ENCODE results near the gene THBS1.

THBS1 gene

DNA sequence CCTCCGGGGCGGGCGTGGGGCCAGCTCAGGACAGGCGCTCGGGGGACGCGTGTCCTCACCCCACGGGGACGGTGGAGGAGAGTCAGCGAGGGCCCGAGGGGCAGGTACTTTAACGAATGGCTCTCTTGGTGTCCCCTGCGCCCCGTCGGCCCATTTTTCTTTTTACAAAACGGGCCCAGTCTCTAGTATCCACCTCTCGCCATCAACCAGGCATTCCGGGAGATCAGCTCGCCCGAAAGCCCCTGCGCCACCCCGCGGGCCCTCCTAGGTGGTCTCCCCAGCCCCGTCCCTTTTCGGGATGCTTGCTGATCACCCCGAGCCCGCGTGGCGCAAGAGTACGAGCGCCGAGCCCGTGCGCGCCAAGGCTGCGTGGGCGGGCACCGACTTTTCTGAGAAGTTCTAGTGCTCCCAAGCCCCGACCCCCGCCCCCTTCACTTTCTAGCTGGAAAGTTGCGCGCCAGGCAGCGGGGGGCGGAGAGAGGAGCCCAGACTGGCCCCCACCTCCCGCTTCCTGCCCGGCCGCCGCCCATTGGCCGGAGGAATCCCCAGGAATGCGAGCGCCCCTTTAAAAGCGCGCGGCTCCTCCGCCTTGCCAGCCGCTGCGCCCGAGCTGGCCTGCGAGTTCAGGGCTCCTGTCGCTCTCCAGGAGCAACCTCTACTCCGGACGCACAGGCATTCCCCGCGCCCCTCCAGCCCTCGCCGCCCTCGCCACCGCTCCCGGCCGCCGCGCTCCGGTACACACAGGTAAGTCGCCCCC is at the start of gene THBS1:
THBS1 (plus strand) TSS at position 595 of the 757 bp plus-strand sequence. CDS start 779 bp downstream, outside the sequence.
- peak; percentile 52 to 67 for DNase-seq

DNA sequence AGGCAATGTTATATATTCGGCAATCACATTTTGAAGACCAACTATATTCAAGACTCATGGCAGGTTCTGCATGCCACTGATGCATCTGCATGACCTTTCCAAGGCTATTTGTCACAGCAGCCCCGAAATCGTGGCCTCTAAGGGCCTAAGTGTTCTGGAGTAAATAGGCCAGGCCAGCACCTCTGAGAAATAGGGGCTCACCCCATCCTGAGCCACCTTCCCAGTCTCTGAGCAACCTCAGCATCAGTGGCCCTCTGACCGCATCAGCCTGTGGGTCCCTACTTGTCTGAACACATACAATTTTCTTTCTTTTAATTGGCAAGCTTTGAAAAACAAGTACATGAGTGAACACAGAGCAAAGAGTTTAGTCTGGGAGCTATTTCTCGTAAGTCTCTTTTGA is 45.9 kb upstream of the THBS1 start:
- DNase-seq = no peak

DNA sequence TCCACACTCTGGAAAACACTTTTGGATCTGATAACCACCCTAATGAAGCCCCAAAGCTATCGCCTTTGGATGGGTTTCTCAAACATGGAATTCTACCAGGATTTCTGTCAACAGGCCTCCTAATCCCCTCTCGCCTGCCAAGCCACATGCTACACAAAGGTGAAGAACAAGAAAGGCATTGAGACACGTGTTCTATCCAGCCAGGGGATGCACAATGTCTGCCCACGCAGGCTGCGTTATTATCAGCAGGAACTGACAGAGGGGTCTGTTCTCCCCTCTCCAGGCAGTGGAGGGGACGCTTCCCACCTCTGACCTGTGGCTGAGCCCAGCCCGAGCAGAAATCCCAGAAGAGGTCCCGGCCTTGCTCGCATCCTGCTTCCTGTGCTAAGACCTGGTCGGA is 45.4 kb upstream of the THBS1 start:
- DNase-seq = no peak

DNA sequence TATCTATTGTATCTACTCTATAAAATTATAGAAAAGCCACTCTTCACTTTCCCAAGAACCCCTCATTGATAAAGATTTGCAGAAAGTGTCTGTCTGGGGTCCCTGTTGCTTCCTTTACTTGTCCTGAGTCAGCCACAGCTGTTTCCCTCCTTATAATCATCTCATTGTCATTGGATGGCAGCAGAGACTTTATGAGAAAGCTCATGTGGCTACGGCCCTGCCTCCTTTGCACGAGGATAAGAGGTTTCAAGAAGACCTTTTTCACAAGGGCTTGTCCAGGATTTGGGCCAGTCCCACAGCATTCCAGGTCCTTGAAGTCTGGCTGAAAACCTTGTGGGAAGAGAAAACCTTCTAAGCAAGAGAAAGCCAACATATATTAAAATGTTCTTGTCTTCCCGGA is 41.9 kb upstream of the THBS1 start:
- no peak for DNase-seq

DNA sequence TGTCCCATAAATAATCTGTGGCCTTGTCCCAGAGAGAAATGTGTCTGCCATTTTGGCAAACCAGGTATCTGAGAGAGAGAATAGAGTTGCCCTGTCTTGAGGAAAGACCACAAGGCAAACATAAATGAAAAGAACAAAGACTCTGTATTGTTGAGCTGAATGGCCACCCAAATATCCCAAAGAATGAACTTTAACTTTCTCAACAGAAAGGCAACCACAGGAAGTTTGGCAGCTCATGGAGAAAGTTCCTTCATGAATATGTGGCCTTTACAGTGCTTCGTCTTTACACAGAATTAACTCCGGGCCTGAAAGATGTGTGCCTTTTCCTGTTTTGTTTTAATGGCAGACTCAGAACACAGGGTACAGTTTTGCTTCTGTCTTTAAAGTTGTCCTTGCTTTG is 41.4 kb upstream of the THBS1 start:
- DNase-seq = no peak

DNA sequence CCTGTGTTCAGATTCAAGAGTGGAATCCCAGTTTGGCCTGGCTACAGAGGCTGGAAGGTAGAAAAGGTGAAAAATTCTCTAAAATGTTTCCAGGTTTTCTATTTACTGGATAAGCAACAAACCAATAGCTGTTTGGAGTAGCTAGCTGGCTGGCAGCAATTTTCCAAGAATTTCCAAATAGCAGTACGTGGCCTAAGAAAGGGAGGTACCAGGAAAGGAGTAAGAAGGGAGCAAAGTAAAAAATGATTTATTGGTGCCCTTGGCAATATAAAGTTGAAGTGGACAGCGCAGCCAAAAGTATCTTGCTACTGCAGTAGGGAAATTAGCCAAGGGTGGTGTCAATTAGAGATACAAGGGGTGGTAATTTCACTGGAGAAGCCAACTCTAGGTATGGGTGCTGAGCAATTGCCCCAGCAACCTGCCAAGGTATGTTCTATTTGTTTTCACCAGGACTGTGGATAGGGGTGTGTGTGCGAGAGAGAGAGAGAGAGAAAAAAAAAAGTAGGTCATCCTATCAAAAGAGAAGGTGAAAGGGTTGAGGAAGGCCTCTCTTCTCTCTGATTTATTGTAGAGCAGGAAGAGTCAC is 40.8 kb upstream of the THBS1 start:
- DNase-seq = no peak

DNA sequence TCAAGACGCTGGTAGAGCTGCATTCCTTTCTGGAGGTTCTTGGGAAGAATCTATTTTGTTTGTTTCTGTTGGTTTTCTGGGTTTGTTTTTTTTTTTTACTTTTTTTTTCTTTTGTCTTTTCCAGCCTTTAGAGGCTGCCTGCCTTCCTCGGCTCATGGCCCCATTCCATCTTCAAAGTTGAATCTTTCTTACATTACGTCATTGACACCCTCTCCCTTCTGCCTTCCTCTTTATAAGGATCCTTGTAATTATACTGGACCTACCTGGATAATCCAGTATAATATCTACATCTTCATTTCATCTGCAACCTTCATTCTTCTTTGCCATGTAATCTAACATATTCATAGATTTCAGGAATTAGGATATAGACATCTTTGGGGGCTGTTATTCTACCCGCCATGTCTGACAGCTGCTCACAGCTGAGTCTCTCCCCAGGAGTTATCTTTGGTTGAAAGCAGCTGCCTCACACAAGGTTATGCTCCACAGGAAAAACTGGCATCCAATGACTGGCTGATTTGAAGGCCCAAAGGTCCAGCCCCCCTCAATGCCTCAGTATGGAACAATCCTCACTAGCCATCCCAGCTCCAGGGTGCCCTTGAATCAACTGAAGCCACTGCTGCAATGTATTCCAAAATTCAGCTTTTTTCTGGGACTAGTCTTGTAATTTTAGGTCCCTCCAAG is 38.4 kb upstream of the THBS1 start:
- no peak for DNase-seq

DNA sequence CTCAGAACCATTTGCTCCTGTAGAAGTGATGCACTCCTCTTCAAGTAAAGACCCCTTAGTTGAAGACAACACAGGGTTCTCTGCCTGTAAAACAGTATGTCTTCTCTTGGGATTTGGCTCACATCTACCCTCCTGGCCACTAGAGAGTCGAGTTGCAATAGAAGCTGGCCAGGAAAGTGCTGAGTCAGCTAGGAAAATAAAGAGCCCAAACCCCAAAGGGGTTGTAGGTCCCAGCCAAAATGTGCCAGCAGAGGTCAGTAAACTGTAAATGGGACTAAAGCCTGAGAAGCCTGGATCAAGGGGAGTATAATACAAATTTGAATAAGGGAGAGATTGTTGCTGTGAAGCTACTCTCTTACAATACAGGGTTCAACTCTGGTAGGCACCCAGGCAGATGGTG is 37.2 kb upstream of the THBS1 start:
- DNase-seq = no peak

DNA sequence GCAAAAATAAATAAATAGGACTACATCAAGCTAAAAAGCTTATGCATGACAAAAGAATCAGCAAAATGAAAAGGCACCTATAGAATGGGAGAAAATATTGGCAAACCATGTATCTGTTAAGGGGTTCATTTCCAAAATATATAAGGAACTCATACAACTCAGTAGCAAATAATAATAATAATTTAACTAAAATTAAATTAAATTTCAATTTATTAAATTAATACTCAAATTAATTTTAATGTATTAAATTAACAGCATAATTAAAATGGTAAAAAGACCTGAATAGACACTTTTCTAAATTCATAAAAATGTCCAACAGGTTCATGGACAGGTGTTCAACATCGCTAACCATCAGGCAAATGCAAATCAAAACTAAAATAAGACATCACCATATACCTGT is 34.0 kb upstream of the THBS1 start:
- DNase-seq = no peak

DNA sequence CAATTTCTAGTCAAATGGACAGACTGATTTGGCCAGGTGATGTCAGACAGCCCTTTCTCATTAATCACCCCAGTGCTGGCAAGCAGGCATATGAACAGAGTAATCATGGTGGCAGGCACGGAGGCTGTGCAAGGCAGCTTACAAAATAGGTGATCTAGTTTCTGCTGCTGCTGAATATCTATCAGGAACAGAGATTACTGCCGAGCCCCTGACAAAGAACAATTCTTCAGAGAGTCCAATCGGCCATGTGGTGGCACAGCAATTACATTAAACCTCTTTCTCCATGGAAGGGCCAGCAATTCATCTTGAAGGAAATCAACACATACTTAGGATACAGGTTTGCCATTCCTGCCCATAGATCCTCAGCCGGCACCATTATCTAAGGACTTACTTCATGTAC is 32.3 kb upstream of the THBS1 start:
- no peak for DNase-seq

DNA sequence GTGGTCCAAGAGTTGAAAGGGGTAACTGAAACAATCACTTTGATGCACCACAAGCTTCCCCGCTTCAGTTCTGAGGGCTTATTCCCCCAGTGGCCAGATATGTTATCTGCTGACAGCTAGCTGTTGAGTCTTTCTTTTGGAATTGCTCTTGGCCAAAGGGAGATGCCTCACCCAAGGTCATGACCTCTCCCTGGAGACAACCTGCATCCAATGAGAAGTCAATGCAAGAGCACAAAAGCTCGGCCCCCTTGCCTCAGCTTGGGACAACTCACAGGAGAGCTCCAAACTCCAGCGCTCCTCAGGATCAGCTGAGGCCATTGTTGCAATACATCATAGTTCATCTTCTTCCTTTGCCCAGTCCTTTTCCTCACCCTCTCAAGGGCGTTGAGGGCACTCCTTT is 31.0 kb upstream of the THBS1 start:
- no peak for DNase-seq

DNA sequence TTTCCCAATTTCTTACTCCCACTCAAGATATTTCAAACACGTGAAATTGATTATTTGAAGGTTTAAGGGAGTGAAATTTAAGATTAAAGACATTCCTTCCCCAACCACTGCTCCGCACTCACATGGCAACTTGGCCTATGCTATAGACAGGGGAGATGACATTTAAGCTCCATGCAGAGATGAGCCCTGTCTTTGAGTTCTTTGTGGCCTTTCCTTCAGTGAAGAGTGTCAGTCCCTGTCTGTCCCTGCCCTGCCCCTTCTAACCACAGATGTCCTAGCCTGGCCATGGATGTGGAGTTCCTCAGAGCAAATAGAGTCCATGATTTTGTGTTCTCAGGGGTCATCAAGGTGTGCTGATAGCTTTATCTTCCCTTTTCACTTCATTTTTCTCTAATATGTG is 29.4 kb upstream of the THBS1 start:
- no peak for DNase-seq

DNA sequence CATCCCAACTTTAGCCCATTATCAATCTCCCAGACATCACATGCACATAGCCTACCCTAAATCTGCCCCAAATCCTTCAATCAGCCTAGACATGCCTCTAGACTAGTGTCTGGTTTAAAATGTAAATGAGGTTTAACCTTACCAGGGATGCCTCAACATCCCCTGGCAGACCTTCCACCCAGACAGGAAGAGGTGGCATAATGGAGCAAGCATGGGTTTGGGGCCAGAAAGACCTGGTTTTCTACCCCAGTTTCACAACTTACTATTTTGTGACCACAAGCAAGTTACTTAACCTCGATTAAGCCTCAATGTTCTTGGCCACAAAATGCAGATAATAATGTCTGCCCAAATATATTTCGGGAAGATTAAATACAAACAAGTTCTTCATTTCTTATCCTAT is 28.3 kb upstream of the THBS1 start:
- DNase-seq = no peak

DNA sequence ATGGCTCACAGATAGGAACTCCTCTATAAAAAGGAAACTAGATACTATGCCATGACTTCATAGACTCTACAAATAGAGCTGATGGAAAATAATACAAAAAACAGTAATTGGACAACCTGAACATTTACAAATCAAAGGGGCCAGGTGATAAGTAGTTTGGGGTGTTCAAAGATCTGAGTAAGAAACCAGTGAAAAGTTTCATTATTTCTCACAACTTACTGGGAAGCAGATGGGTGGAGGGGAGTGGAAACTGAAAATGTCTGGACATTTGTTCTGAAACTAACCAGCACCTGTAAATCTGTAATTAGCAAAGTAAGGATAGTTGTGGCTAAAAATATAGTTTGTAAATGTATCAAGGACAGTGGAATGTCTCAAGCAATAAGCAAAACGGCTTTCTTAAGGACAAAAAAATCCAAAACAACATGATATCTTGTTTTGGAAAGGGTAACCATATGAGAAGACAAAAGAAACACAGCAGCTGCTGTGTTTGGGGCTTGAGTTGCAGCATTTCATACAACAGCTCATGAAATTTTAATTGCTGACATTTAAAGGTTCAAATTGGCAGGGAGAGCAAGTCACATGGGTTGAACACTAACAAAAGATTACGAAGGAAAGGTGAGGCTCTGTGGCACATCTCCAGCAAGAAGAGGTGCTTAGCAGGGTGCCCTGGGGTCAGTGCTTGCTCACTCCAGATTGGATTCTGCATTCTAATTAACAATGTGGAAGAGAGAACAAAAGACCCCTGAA is 26.8 kb upstream of the THBS1 start:
- no peak for DNase-seq

DNA sequence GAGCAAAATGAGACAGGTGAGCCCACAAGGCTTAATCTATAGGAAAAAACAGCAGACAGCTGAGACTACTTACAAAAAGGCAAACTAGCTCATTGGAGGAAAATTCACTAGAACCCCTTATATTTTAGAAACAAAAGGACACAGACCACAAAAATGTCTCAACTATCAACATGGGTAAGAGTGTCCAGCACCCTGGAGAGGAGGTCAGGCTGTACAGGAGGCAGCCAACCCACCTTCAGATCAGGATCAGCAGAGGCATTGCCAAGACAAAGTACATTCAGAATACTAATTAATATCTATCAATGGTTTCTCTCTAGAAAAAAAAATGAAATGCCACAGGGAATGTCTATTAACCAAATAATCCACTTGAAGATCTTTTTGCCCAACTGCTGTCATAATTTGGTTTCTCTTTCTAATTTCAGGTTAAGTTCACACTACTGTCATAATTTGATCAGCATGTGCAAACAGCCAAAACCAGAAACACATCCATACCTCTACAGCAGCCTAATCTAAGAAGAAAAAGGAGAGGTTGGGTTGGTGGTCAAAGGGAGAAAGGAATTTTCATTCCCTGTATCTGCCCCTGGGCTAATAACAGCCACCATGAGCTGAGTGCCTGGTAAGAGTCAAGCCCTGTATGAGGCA is 26.0 kb upstream of the THBS1 start:
- no peak for DNase-seq

DNA sequence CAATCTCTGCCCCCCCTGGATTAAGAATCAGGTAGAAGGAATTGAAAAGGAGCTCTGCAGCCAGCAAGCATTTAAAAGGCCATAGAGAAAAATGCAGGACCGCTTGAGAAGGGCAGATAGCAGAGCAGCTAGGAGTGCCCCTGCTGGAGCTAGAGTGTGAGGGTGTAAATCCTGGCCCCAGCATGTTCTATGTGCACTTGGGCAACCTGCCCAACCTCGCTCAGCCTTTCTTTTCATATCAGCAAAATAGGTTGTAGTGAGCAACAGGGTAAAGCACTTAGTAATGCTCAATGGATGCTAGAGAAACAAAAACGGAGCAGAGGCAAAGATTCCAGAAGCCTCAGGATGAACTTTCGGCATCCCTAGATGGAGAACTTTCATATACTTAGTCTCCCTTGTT is 25.0 kb upstream of the THBS1 start:
- DNase-seq = no peak

DNA sequence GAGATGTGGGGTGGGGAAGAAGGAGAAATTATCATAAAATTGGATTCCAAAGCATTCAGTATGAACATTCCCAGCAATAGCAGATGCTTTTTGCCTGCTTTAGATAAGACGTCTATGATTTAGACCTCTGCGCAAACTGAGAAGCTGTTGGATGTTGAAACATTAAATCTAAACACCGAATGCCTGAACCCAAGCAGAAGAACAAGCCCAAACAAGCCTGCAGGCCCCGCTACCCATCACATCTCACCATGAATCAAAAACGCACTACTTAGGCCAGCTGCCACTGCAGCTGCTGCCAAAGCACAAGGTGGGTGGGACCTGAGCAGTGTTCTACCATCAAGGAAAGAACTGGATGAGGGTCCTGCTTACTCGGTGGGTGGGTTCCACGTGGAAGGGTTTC is 24.4 kb upstream of the THBS1 start:
- no peak for DNase-seq

DNA sequence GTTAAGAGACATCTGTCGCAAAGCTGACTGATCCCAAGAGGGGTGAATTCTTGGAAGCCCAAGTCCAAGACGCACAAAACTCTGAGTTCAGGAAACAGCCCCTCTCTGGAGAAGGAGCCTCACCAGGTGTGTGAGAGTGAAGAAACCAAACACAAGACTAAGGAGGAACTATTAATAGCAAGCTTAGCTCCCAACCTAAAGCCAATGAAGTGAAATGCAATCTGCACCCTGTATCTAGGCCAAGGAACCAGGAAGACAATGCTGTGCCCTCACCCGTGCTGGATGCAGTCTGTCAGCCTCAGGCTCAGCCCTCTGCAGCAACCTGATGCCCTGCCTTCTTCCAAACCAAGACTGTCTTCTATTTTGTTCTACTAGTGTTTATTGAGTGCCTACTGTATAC is 22.5 kb upstream of the THBS1 start:
- DNase-seq = no peak

DNA sequence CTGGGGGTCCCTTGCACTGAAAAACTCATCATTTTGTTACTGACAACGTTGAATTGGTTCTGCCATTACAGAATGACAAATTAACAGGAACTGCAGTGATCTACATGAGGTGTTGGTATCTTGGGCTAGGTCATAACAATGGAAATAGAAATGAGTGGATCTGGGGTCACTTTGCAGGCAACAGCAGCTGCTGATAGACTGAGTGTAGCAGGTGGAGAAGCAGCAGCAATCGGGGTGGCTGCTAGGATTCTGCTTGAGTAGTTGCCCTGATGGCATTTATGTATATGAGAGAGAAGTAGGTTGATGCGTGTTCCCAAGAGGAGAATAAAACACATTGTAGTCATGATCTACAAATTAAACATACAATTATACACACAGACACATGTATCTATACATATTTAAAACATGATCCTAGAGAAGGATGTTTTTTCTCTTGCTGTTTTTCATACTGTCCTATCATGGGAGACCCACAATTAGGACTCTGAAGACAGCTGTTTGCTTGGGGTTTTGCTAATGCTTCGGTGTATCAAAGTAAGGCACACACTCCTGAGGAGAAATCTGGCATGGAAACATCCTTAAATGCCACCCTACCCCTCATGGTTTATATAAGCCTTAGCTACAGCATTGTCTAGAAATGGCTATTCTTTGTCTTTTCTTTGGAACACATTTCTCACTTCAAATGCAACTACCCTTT is 15.8 kb upstream of the THBS1 start:
- no peak for DNase-seq

DNA sequence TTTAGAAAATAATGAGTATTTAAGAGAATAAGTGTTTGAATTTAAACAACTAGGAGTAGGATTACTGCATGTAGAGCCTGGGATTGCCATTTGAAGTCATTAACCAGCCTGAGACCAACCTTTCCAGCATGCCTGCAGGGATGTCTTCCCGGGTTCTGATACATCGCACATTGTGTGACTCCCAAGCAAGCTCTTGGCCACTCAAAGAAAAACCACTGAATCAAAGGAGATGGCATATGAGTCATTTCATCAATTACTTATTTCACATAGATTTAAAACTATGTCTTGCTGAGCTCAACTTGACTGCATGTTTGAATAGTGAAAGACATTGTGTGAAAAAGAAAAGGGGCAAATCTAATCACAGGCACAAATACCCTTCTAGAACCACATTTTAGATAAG is 15.0 kb upstream of the THBS1 start:
- no peak for DNase-seq

DNA sequence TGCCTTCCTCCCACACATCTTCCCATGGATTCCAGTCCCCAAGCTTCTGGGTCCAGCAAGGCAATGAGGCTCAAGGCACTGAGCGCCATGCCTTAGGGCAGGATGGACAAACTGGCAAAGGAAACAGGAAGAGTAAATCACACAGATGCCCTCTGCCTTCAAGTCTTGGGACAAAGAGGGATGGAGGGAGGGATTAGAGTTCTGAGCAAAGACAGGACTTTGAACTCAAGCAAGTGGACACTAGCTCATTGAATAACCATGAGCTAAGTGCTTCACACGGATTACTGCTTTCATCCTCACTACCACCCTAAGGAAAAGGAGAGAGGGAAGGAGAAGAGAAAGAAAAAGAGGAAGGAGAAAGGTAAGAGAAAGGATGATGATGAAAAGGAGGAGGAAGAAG is 7.6 kb upstream of the THBS1 start:
- DNase-seq = no peak

DNA sequence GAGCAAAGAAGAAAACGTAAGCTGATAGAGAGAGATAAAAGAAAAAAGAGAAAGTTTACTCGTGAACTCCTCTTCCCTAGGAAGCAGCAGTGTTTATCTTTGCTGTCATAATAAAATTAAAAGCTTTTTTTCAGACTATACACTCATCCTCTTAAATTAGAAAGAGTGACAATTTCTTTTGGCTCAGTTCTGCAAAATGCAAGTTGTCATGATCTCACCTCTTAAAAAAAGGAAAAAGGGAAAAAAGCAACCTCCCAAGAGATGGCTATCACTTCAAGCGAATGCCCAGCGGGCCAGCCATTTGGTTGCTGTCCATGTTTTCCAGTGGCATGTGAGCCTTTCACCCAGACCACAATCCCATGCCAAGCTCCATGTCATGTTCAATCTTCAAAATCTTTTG is 7.0 kb upstream of the THBS1 start:
- DNase-seq = no peak

DNA sequence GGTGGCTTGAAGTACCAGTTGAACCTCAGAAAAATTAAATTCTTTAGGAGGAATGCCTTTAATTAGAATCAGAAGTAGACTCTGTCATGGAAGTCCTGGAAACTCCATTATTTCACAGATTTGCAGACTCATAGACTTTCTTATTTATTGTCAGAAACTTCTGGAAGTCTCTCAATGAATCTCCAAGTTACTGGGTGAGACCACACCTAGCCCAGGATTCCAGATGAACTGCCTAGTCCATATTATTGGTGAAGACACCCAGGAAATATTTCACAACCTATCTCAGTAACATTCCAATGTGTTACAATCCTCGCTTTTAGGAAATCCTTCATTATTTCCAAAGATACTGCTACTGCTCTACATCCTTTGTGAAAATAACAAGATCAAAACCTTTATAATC is 6.5 kb upstream of the THBS1 start:
- DNase-seq = no peak

Data from activated CD4-positive, alpha-beta T cell treated with anti-CD3 and anti-CD28 coated beads for 4 hours (primary cell).